ENCODE measurements around the gene KCNH5.

The KCNH5 gene

GRCh38 chr14:62739647-62740046 is 305.6 kb downstream of the KCNH5 start:
- no peak for DNase-seq (ENCODE audit: low spot score)

GRCh38 chr14:62736048-62737043 is 308.9 kb downstream of the KCNH5 start:
- no peak for DNase-seq (ENCODE audit: low spot score)

GRCh38 chr14:62734831-62735230 is 310.4 kb downstream of the KCNH5 start:
- DNase-seq (ENCODE audit: low spot score) = no peak

- DNase-seq (ENCODE audit: low spot score) = no peak
Measured at GRCh38 chr14:62722406-62722805, 322.9 kb downstream of the KCNH5 start.

GRCh38 chr14:62718629-62719028 is 326.6 kb downstream of the KCNH5 start:
- no peak for DNase-seq (ENCODE audit: low spot score)

- no peak for DNase-seq (ENCODE audit: low spot score)
Measured at GRCh38 chr14:62711351-62712023, 333.8 kb downstream of the KCNH5 start.

- DNase-seq (ENCODE audit: low spot score) = no peak
Measured at GRCh38 chr14:62710811-62711210, 334.4 kb downstream of the KCNH5 start.

- no peak for DNase-seq (ENCODE audit: low spot score)
Measured at GRCh38 chr14:62709773-62710172, 335.5 kb downstream of the KCNH5 start.

- no peak for DNase-seq (ENCODE audit: low spot score)
Measured at GRCh38 chr14:62706217-62706616, 339.0 kb downstream of the KCNH5 start.

GRCh38 chr14:62697461-62697860 is 347.8 kb downstream of the KCNH5 start:
- DNase-seq (ENCODE audit: low spot score) = no peak

- DNase-seq (ENCODE audit: low spot score) = no peak
Measured at GRCh38 chr14:62696929-62697328, 348.3 kb downstream of the KCNH5 start.

GRCh38 chr14:62696331-62696924 is 348.8 kb downstream of the KCNH5 start:
- DNase-seq (ENCODE audit: low spot score) = peak; percentile 1

- no peak for DNase-seq (ENCODE audit: low spot score)
Measured at GRCh38 chr14:62694075-62694474, 351.2 kb downstream of the KCNH5 start.

GRCh38 chr14:62692490-62693106 is 352.7 kb downstream of the KCNH5 start:
- no peak for DNase-seq (ENCODE audit: low spot score)

GRCh38 chr14:62691647-62692489 is 353.4 kb downstream of the KCNH5 start:
- peak; percentile 87 for DNase-seq (ENCODE audit: low spot score)

- no peak for DNase-seq (ENCODE audit: low spot score)
Measured at GRCh38 chr14:62689733-62690132, 355.5 kb downstream of the KCNH5 start.

GRCh38 chr14:62687818-62688217 is 357.4 kb downstream of the KCNH5 start:
- no peak for DNase-seq (ENCODE audit: low spot score)

GRCh38 chr14:62684376-62684775 is 360.9 kb downstream of the KCNH5 start:
- no peak for DNase-seq (ENCODE audit: low spot score)

GRCh38 chr14:62682208-62682607 is 363.1 kb downstream of the KCNH5 start:
- no peak for DNase-seq (ENCODE audit: low spot score)

GRCh38 chr14:62674563-62675237 is 370.6 kb downstream of the KCNH5 start:
- no peak for DNase-seq (ENCODE audit: low spot score)
